Retina (tissue), 1 donor: ENCODE measurements around the gene HDAC4.

ENCODE experiments used
- DNase-seq: peaks from one replicate; pipeline ENCODE4 v3.0.0-alpha.2; 2016

HDAC4 gene

GRCh38 chr2:239247401-239248245 is 153.2 kb downstream of the HDAC4 start:
- DNase-seq = no peak

- no peak for DNase-seq
These were observed 154.1 kb downstream of the HDAC4 start for GRCh38 chr2:239246723-239247122.

- peak; percentile 63 for DNase-seq
These were observed 154.7 kb downstream of the HDAC4 start for GRCh38 chr2:239245872-239246721.

- DNase-seq = no peak
These were observed 155.7 kb downstream of the HDAC4 start for GRCh38 chr2:239245107-239245506.

GRCh38 chr2:239244625-239245024 is 156.2 kb downstream of the HDAC4 start:
- DNase-seq = no peak

GRCh38 chr2:239241431-239241960 is 159.3 kb downstream of the HDAC4 start:
- no peak for DNase-seq

GRCh38 chr2:239240414-239240881 is 160.4 kb downstream of the HDAC4 start:
- no peak for DNase-seq

GRCh38 chr2:239239607-239240413 is 161.0 kb downstream of the HDAC4 start:
- DNase-seq = peak; percentile 82

- DNase-seq = no peak
These were observed 161.8 kb downstream of the HDAC4 start for GRCh38 chr2:239238839-239239606.

GRCh38 chr2:239238381-239238780 is 162.4 kb downstream of the HDAC4 start:
- DNase-seq = no peak

- no peak for DNase-seq
These were observed 164.0 kb downstream of the HDAC4 start for GRCh38 chr2:239236808-239237205.

- DNase-seq = no peak
These were observed 164.6 kb downstream of the HDAC4 start for GRCh38 chr2:239236043-239236807.

- DNase-seq = no peak
These were observed 165.5 kb downstream of the HDAC4 start for GRCh38 chr2:239235311-239235710.

GRCh38 chr2:239234191-239235175 is 166.3 kb downstream of the HDAC4 start:
- DNase-seq = no peak

GRCh38 chr2:239233576-239233975 is 167.2 kb downstream of the HDAC4 start:
- no peak for DNase-seq

GRCh38 chr2:239232195-239232578 is 168.6 kb downstream of the HDAC4 start:
- DNase-seq = no peak

GRCh38 chr2:239231231-239232194 is 169.3 kb downstream of the HDAC4 start:
- DNase-seq = no peak

- no peak for DNase-seq
These were observed 170.3 kb downstream of the HDAC4 start for GRCh38 chr2:239230318-239231052.
